IMR-90 (cell line): ENCODE results near the gene PLCH2. TPM values are rescaled to one million over a fixed set of nuclear protein-coding genes. Genes with fewer than 3 reads are reported as not detected.

ENCODE experiments used
- ATAC-seq: fragments of 200-7000 bp; cut with Tn5 transposase; 2 replicates; pipeline ENCODE4 v1.9.1; 2020; ENCODE audit warnings: low read depth, mild to moderate bottlenecking, moderate library complexity
- BruUV-seq: library from RNA; stranded (reverse); fragments of 400-500 nt; replicated peaks from 2 replicates; lab custom pipeline; 2021; lab: Mats Ljungman, UMichigan
- CTCF ChIA-PET: fragments of 300-600 bp; formaldehyde crosslinking; extraction: SDS; loops from one replicate; lab custom pipeline; 2021; ENCODE audit warnings: antibody characterized with exemption; lab: Yijun Ruan, JAX
- POLR2A ChIA-PET: fragments of 300-600 bp; sonication (Branson Sonifier 250); formaldehyde crosslinking; loops from one replicate; lab custom pipeline; 2022; ENCODE audit warnings: antibody characterized with exemption; ENCODE audit not compliant: unreplicated experiment; lab: Charles Lee
- DNase-seq: peaks from one replicate; pipeline ENCODE4 v3.0.0; 2013
- H2AFZ ChIP-seq: replicated peaks from 2 replicates; pipeline ENCODE3; 2013; ENCODE audit warnings: low read length, mild to moderate bottlenecking; ENCODE audit not compliant: poor library complexity
- H2AK5ac ChIP-seq: 2 replicates; pipeline ENCODE4 v1.6.1; 2013; ENCODE audit warnings: low read depth, low read length, inconsistent platforms
- H2AK9ac ChIP-seq: replicated peaks from 2 replicates; pipeline ENCODE3; 2013; ENCODE audit warnings: mild to moderate bottlenecking, low read depth, low read length, moderate library complexity; ENCODE audit not compliant: poor library complexity
- H2BK120ac ChIP-seq: 2 replicates; pipeline ENCODE4 v1.6.1; 2013; ENCODE audit warnings: low read depth, low read length, inconsistent platforms
- H2BK15ac ChIP-seq: 3 replicates; pipeline ENCODE4 v1.6.1; 2013; ENCODE audit warnings: low read depth, low read length, inconsistent platforms
- H2BK20ac ChIP-seq: 2 replicates; pipeline ENCODE4 v1.6.1; 2013; ENCODE audit warnings: low read depth, mild to moderate bottlenecking, inconsistent platforms, low read length, moderate library complexity
- H2BK5ac ChIP-seq: 2 replicates; pipeline ENCODE4 v1.6.1; 2013; ENCODE audit warnings: mild to moderate bottlenecking, low read depth, low read length, inconsistent platforms; ENCODE audit not compliant: poor library complexity, severe bottlenecking
- H3K14ac ChIP-seq: replicated peaks from 2 replicates; pipeline ENCODE4 v1.6.1; 2013; ENCODE audit warnings: low read depth, low read length, inconsistent platforms
- H3K18ac ChIP-seq: 2 replicates; pipeline ENCODE4 v1.6.1; 2013; ENCODE audit warnings: low read depth, low read length, control low read depth
- H3K23ac ChIP-seq: 2 replicates; pipeline ENCODE4 v1.6.1; 2013; ENCODE audit warnings: low read depth, low read length, inconsistent platforms
- H3K27ac ChIP-seq: 2 replicates; pipeline ENCODE4 v1.5.1; 2013; ENCODE audit warnings: mild to moderate bottlenecking, control low read depth, low read length; ENCODE audit not compliant: insufficient read depth
- H3K27me3 ChIP-seq: 2 replicates; pipeline ENCODE4 v1.6.1; 2013; ENCODE audit warnings: low read length; ENCODE audit not compliant: control insufficient read depth, insufficient read depth
- H3K36me3 ChIP-seq: 2 replicates; pipeline ENCODE4 v1.6.1; 2013; ENCODE audit warnings: low read length, mixed read lengths; ENCODE audit not compliant: control insufficient read depth, insufficient read depth
- H3K4ac ChIP-seq: 2 replicates; pipeline ENCODE4 v1.6.1; 2013; ENCODE audit warnings: low read depth, low read length, inconsistent platforms
- H3K4me1 ChIP-seq: 2 replicates; pipeline ENCODE4 v1.6.1; 2013; ENCODE audit warnings: low read length, mixed read lengths; ENCODE audit not compliant: control insufficient read depth, insufficient read depth
- H3K4me2 ChIP-seq: 2 replicates; pipeline ENCODE4 v1.6.1; 2013; ENCODE audit warnings: low read depth, mild to moderate bottlenecking, control low read depth, low read length, moderate library complexity
- H3K4me3 ChIP-seq: 2 replicates; pipeline ENCODE4 v1.5.1; 2013; ENCODE audit warnings: low read depth, mild to moderate bottlenecking, control low read depth, low read length, moderate library complexity; ENCODE audit not compliant: insufficient read depth
- H3K56ac ChIP-seq: 2 replicates; pipeline ENCODE4 v1.6.1; 2013; ENCODE audit warnings: low read length, inconsistent platforms; ENCODE audit not compliant: insufficient read depth; ENCODE audit errors: extremely low read depth
- H3K79me1 ChIP-seq, 2 experiments: 2 replicates each; pipeline ENCODE4 v1.6.1; 2013; ENCODE audit warnings: low read length in 2 of 2, inconsistent platforms in 1 of 2, low read depth in 1 of 2
- H3K9ac ChIP-seq: 2 replicates; pipeline ENCODE4 v1.6.1; 2013; ENCODE audit warnings: low read depth, low read length, control low read depth
- H3K9me1 ChIP-seq: 2 replicates; pipeline ENCODE4 v1.6.1; 2013; ENCODE audit warnings: low read length, inconsistent platforms; ENCODE audit not compliant: insufficient read depth
- H3K9me3 ChIP-seq: 2 replicates; pipeline ENCODE4 v1.6.1; 2013; ENCODE audit warnings: low read length; ENCODE audit not compliant: control insufficient read depth, insufficient read depth
- H4K20me1 ChIP-seq: 2 replicates; pipeline ENCODE4 v1.6.1; 2013; ENCODE audit warnings: low read length, inconsistent platforms; ENCODE audit not compliant: insufficient read depth
- H4K5ac ChIP-seq: 2 replicates; pipeline ENCODE4 v1.6.1; 2013; ENCODE audit warnings: mild to moderate bottlenecking, low read depth, low read length, control low read depth
- H4K8ac ChIP-seq, 2 experiments: 2 replicates each; pipeline ENCODE4 v1.6.1; 2013; ENCODE audit warnings: low read depth in 2 of 2, low read length in 2 of 2, control low read depth in 1 of 2, inconsistent platforms in 1 of 2
- H4K91ac ChIP-seq: 2 replicates; pipeline ENCODE4 v1.6.1; 2013; ENCODE audit warnings: low read depth, low read length, inconsistent platforms; ENCODE audit not compliant: insufficient read depth
- CEBPB ChIP-seq: IDR thresholded peaks from 2 replicates; pipeline ENCODE4 v1.6.1; 2012; ENCODE audit warnings: low read depth, low read length, improper control_type of control experiment
- CHD1 ChIP-seq: IDR thresholded peaks from 2 replicates; pipeline ENCODE4 v1.6.1; 2012; ENCODE audit warnings: low read depth, low read length, improper control_type of control experiment
- MAZ ChIP-seq: IDR thresholded peaks from 2 replicates; pipeline ENCODE4 v1.6.1; 2012; ENCODE audit warnings: low read depth, mild to moderate bottlenecking, low read length, improper control_type of control experiment, moderate library complexity, borderline replicate concordance
- WGBS, 2 experiments: methylation state at CpG; one replicate each; pipeline versions ENCODE4 v1.1.5 to v1.1.7; 2013; ENCODE audit warnings: missing lambda C conversion rate in 2 of 2; ENCODE audit not compliant: insufficient read length in 1 of 2; ENCODE audit errors: extremely low coverage in 2 of 2; 5-methylcytosine and 5-hydroxymethylcytosine counted together
- dilution Hi-C: fragments of 300-500 bp; cut with HindIII; formaldehyde crosslinking; loops from one replicate; pipeline ENCODE4 v1.14.3; 2018; ENCODE audit warnings: low sequenced_read_pairs; ENCODE audit not compliant: unreplicated experiment
- in situ Hi-C: fragments of 300-500 bp; cut with MboI; formaldehyde crosslinking; loops from 3 replicates; pipeline ENCODE4 v1.14.3; 2019; ENCODE audit warnings: low sequenced_read_pairs, inconsistent platforms, mixed read lengths
- intact Hi-C: fragments of 100-400 bp; cut with micrococcal nuclease; formaldehyde crosslinking; loops from 2 replicates; pipeline ENCODE4 v1.10.0; 2022
- polyA plus RNA-seq, 3 experiments: library from polyadenylated mRNA; depleted of rRNA; stranded (reverse); fragments of >200 nt; gene quantifications; 2 replicates each; pipeline ENCODE4 v1.2.3, GENCODE V29; 2012; ENCODE audit warnings: low replicate concordance in 1 of 3
- total RNA-seq: library from RNA; depleted of rRNA; stranded (reverse); fragments of >200 nt; gene quantifications from 2 replicates; pipeline ENCODE4 v1.2.3, GENCODE V29; 2012
- TF ChIP-seq, protein P1 (sequence below): fragments of 150-350 bp; IDR thresholded peaks from 2 replicates; pipeline ENCODE4 v1.6.1; 2017; ENCODE audit warnings: mild to moderate bottlenecking, antibody characterized with exemption, low read length, low read depth

PLCH2 gene
- total and polyA plus RNA-seq, 2 of the 4 experiments (the other 2 are of a cell fraction) = 0.18 to 1.9 TPM

DNA sequence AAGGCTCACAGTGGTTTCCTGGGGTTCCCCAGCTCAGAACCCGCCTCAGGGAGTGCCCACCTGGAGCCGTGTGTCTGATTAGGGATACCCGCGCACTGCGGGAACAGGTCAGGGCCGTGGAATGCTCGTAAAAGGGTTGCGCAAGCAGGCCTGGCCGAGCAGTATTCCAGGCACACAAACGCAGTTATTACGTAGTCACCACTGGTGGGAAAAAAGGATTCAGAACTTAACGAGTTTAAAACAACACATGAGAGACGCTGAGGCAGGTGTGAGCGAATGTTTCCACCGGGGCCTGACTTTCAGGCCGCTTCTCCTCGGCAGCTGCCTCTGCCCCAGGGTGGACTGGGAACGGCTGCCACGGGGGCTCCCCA, 18.2 kb downstream of the PLCH2 start:
- Histone ChIP-seq H3K14ac (no peak overlapping the region), H3K4me2 (no peak overlapping the region), H3K4ac (no peak overlapping the region), H3K27ac (no peak overlapping the region), H3K23ac (no peak overlapping the region), H2AK5ac (no peak overlapping the region), H2AFZ (no peak overlapping the region), H3K9ac (no peak overlapping the region), H3K9me3 (no peaks in the 10 kb centered on the region; the same call in 1 of the 2 replicates), H2BK120ac (no peak overlapping the region), H3K36me3 (no peaks in the 10 kb centered on the region), H3K4me3 (no peak overlapping the region), H3K9me1 (no peaks in the 10 kb centered on the region), H4K91ac (no peak overlapping the region), H3K79me1 (no peaks in the 10 kb centered on the region), H2BK15ac (no peak overlapping the region), H2BK20ac (no peak overlapping the region), H3K56ac (no peak overlapping the region), H4K8ac (no peak overlapping the region), H4K20me1 (no peaks in the 10 kb centered on the region; the same call in 1 of the 2 replicates), H3K27me3 (peaks cover 12% of the 10 kb centered on the region; the same call in 1 of the 2 replicates), H4K5ac (no peak overlapping the region), H2BK5ac (no peak overlapping the region), H3K4me1 (no peaks in the 10 kb centered on the region), H3K18ac (no peak overlapping the region), H2AK9ac (no peak overlapping the region)
- intact Hi-C loops = no loop called here
- CTCF ChIA-PET = no interaction called here
- in situ Hi-C loops = no loop called here
- DNase-seq (peak; percentile 45), ATAC-seq (no peak)
- BruUV-seq = no TSS peak
- 61% methylated on average over 11 of the region's 19 CpGs; no CpG with 5 or more reads in 1 of the 2 experiments for WGBS, 2 experiments
- dilution Hi-C loops = no loop called here
- TF ChIP-seq, protein P1, sequence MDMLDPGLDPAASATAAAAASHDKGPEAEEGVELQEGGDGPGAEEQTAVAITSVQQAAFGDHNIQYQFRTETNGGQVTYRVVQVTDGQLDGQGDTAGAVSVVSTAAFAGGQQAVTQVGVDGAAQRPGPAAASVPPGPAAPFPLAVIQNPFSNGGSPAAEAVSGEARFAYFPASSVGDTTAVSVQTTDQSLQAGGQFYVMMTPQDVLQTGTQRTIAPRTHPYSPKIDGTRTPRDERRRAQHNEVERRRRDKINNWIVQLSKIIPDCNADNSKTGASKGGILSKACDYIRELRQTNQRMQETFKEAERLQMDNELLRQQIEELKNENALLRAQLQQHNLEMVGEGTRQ = no peak
- no peak for TF ChIP-seq MAZ
- no peak for TF ChIP-seq CHD1
- TF ChIP-seq CEBPB = peak; percentile 93
- POLR2A ChIA-PET = no interaction called here
